H9 (cell line): ENCODE measurements around the gene TRAPPC2L. TPM values are rescaled to one million over a fixed set of nuclear protein-coding genes. Genes with fewer than 3 reads are reported as not detected.

Experiments
- DNase-seq: peaks from one replicate; pipeline ENCODE4 v3.0.0-alpha.2; 2017
- H2AFZ ChIP-seq: one replicate; pipeline ENCODE4 v1.6.1; 2013; ENCODE audit warnings: mild to moderate bottlenecking, low read length, control low read depth, moderate library complexity
- H2AK5ac ChIP-seq: 2 replicates; pipeline ENCODE4 v1.6.1; 2013; ENCODE audit warnings: low read length, control low read depth, mixed read lengths; ENCODE audit not compliant: insufficient read length
- H2BK120ac ChIP-seq: one replicate; pipeline ENCODE4 v1.6.1; 2013; ENCODE audit warnings: low read depth, mild to moderate bottlenecking, low read length, control low read depth, inconsistent platforms; ENCODE audit not compliant: poor library complexity, severe bottlenecking
- H2BK12ac ChIP-seq: 2 replicates; pipeline ENCODE4 v1.6.1; 2013; ENCODE audit warnings: low read length, control low read depth, mixed read lengths, low read depth; ENCODE audit not compliant: insufficient read length
- H2BK15ac ChIP-seq: 2 replicates; pipeline ENCODE4 v1.6.1; 2013; ENCODE audit warnings: low read depth, low read length, control low read depth
- H2BK20ac ChIP-seq: one replicate; pipeline ENCODE4 v1.6.1; 2013; ENCODE audit warnings: low read depth, mild to moderate bottlenecking, low read length, control low read depth, inconsistent platforms; ENCODE audit not compliant: poor library complexity, severe bottlenecking
- H2BK5ac ChIP-seq: 2 replicates; pipeline ENCODE4 v1.6.1; 2013; ENCODE audit warnings: low read length, control low read depth, mixed read lengths; ENCODE audit not compliant: insufficient read length
- H3K14ac ChIP-seq: 2 replicates; pipeline ENCODE4 v1.6.1; 2013; ENCODE audit warnings: low read length, control low read depth; ENCODE audit not compliant: insufficient read depth
- H3K18ac ChIP-seq: 2 replicates; pipeline ENCODE4 v1.6.1; 2013; ENCODE audit warnings: low read depth, mild to moderate bottlenecking, mixed read lengths, low read length, control low read depth; ENCODE audit not compliant: insufficient read length
- H3K23ac ChIP-seq: 2 replicates; pipeline ENCODE4 v1.6.1; 2013; ENCODE audit warnings: low read length, control low read depth, mixed read lengths, low read depth; ENCODE audit not compliant: insufficient read length
- H3K23me2 ChIP-seq: 2 replicates; pipeline ENCODE4 v1.6.1; 2013; ENCODE audit warnings: low read depth, mild to moderate bottlenecking, mixed read lengths, low read length, control low read depth; ENCODE audit not compliant: insufficient read length, poor library complexity, severe bottlenecking
- H3K27ac ChIP-seq: 2 replicates; pipeline ENCODE4 v1.5.1; 2013; ENCODE audit warnings: low read length, control low read depth, mixed read lengths, low read depth; ENCODE audit not compliant: insufficient read length
- H3K27me3 ChIP-seq: 2 replicates; pipeline ENCODE4 v1.6.1; 2013; ENCODE audit warnings: low read length, control low read depth, inconsistent platforms; ENCODE audit not compliant: insufficient read depth
- H3K4ac ChIP-seq: 2 replicates; pipeline ENCODE4 v1.6.1; 2013; ENCODE audit warnings: low read depth, mild to moderate bottlenecking, control low read depth, inconsistent platforms, low read length, moderate library complexity
- H3K4me1 ChIP-seq: 2 replicates; pipeline ENCODE4 v1.6.1; 2013; ENCODE audit warnings: low read length, control low read depth, inconsistent platforms; ENCODE audit not compliant: insufficient read depth
- H3K4me2 ChIP-seq: 2 replicates; pipeline ENCODE4 v1.6.1; 2013; ENCODE audit warnings: low read length, control low read depth, mixed read lengths; ENCODE audit not compliant: insufficient read length, insufficient read depth
- H3K56ac ChIP-seq: 2 replicates; pipeline ENCODE4 v1.6.1; 2013; ENCODE audit warnings: low read depth, mild to moderate bottlenecking, mixed read lengths, low read length, control low read depth; ENCODE audit not compliant: insufficient read length
- H3K79me1 ChIP-seq: 2 replicates; pipeline ENCODE4 v1.6.1; 2013; ENCODE audit warnings: low read depth, mild to moderate bottlenecking, moderate library complexity, low read length, control low read depth, inconsistent platforms; ENCODE audit not compliant: insufficient read depth, poor library complexity, severe bottlenecking
- H3K79me2 ChIP-seq: 2 replicates; pipeline ENCODE4 v1.6.1; 2013; ENCODE audit warnings: low read length, control low read depth, inconsistent platforms; ENCODE audit not compliant: insufficient read depth
- H3K9ac ChIP-seq: 2 replicates; pipeline ENCODE4 v1.6.1; 2013; ENCODE audit warnings: low read length, control low read depth, mixed read lengths; ENCODE audit not compliant: insufficient read length; ENCODE audit errors: extremely low read depth
- H3K9me3 ChIP-seq: one replicate; pipeline ENCODE4 v1.6.1; 2013; ENCODE audit warnings: low read depth, low read length, inconsistent platforms; ENCODE audit not compliant: control insufficient read depth
- H3T11ph ChIP-seq: one replicate; pipeline ENCODE4 v1.6.1; 2013; ENCODE audit warnings: mild to moderate bottlenecking, low read length, control low read depth, inconsistent platforms
- H4K20me1 ChIP-seq: one replicate; pipeline ENCODE4 v1.6.1; 2013; ENCODE audit not compliant: control insufficient read depth, insufficient read length, insufficient read depth
- H4K5ac ChIP-seq: 2 replicates; pipeline ENCODE4 v1.6.1; 2013; ENCODE audit warnings: low read depth, mild to moderate bottlenecking, mixed read lengths, low read length, control low read depth; ENCODE audit not compliant: insufficient read length
- H4K8ac ChIP-seq: replicated peaks from 2 replicates; pipeline ENCODE4 v1.6.1; 2013; ENCODE audit warnings: low read length, control low read depth, mixed read lengths, low read depth; ENCODE audit not compliant: insufficient read length
- H4K91ac ChIP-seq: 2 replicates; pipeline ENCODE4 v1.6.1; 2013; ENCODE audit warnings: low read depth, mild to moderate bottlenecking, moderate library complexity, mixed read lengths, low read length, control low read depth; ENCODE audit not compliant: insufficient read length
- H3K27ac Mint-ChIP-seq, 3 experiments: 2 replicates in 2 of 3; 3 replicates in 1 of 3; pipeline ENCODE4 v1.8.0; 2020 to 2021; ENCODE audit warnings: mixed read lengths in 3 of 3, mild to moderate bottlenecking in 1 of 3, moderate library complexity in 1 of 3
- H3K27me3 Mint-ChIP-seq: 2 replicates; pipeline ENCODE4 v1.8.0; 2021; ENCODE audit warnings: low read depth, mild to moderate bottlenecking, moderate library complexity, mixed read lengths
- H3K36me3 Mint-ChIP-seq, 3 experiments: 2 replicates in 2 of 3; 3 replicates in 1 of 3; pipeline ENCODE4 v1.8.0; 2020 to 2021; ENCODE audit warnings: low read depth in 3 of 3, mixed read lengths in 3 of 3; ENCODE audit not compliant: insufficient read depth in 1 of 3
- H3K4me1 Mint-ChIP-seq, 2 experiments: 2 replicates each; pipeline ENCODE4 v1.8.0; 2020; ENCODE audit warnings: mixed read lengths in 2 of 2
- H3K4me3 Mint-ChIP-seq, 2 experiments: 2 replicates in 1 of 2; 3 replicates in 1 of 2; pipeline ENCODE4 v1.8.0; 2020 to 2021; ENCODE audit warnings: mild to moderate bottlenecking in 2 of 2, mixed read lengths in 2 of 2, moderate library complexity in 1 of 2
- H3K9me3 Mint-ChIP-seq, 2 experiments: 2 replicates in 1 of 2; 3 replicates in 1 of 2; pipeline ENCODE4 v1.8.0; 2020; ENCODE audit warnings: mild to moderate bottlenecking in 2 of 2, mixed read lengths in 2 of 2, moderate library complexity in 1 of 2
- CTCF ChIP-seq: fragments of 200-600 bp; sonication (generic); conservative IDR thresholded peaks from 3 replicates; pipeline ENCODE4 v1.8.0; 2021; ENCODE audit warnings: antibody characterized with exemption, mild to moderate bottlenecking
- WGBS: extraction: QIAGEN DNeasy Blood & Tissue Kit; methylation state at CpG from one replicate; pipeline ENCODE4 v1.1.7; 2013; ENCODE audit warnings: missing lambda C conversion rate, low lambda C conversion rate, mixed read lengths; ENCODE audit not compliant: insufficient read length; ENCODE audit errors: extremely low coverage; 5-methylcytosine and 5-hydroxymethylcytosine counted together
- total RNA-seq: library from RNA; stranded (reverse); gene quantifications from 2 replicates; pipeline ENCODE4 v1.2.1, GENCODE V29; 2021

The TRAPPC2L gene
- total RNA-seq, 1 experiment from 2014 or later, result 90.3 TPM

- no peak overlapping the region for H2BK12ac ChIP-seq
- Mint-ChIP-seq H3K36me3 (peaks cover 1 to 8% (median 6%) of the 10 kb centered on the region in 3 experiments; a peak in 3 of 7 replicates), H3K4me3 (no peak overlapping the region; a peak in 1 of 5 replicates), H3K4me1 (no peaks in the 10 kb centered on the region), H3K9me3 (no peaks in the 10 kb centered on the region), H3K27me3 (no peaks in the 10 kb centered on the region), H3K27ac (no peak overlapping the region)
- H2BK5ac ChIP-seq, result no peak overlapping the region
- H3K79me2 ChIP-seq, result no peaks in the 10 kb centered on the region
- no peak overlapping the region for H4K5ac ChIP-seq
- H4K8ac ChIP-seq, result no peak overlapping the region
- H3K14ac ChIP-seq, result no peak overlapping the region
- H3K4me1 ChIP-seq, result no peaks in the 10 kb centered on the region
- H3K56ac ChIP-seq, result no peak overlapping the region
- H3K23ac ChIP-seq, result no peak overlapping the region
- H2BK15ac ChIP-seq, result no peak overlapping the region
- H3K9me3 ChIP-seq, result no peaks in the 10 kb centered on the region
- H3K9ac ChIP-seq, result no peak overlapping the region
- no peaks in the 10 kb centered on the region for H4K20me1 ChIP-seq
- no peaks in the 10 kb centered on the region for H3K23me2 ChIP-seq
- no peak for TF ChIP-seq CTCF
- H3K4ac ChIP-seq, result no peak overlapping the region
- no peak overlapping the region for H2AFZ ChIP-seq
- H3K27ac ChIP-seq, result no peak overlapping the region
- DNase-seq, result no peak
- no peak overlapping the region for H2BK120ac ChIP-seq
- H3K27me3 ChIP-seq, result no peaks in the 10 kb centered on the region
- no peak overlapping the region for H3T11ph ChIP-seq
- H2BK20ac ChIP-seq, result no peak overlapping the region
- no CpG with 5 or more reads among the region's 33 CpGs for whole genome bisulfite sequencing
- H4K91ac ChIP-seq, result no peak overlapping the region
- H2AK5ac ChIP-seq, result no peak overlapping the region
- no peaks in the 10 kb centered on the region for H3K79me1 ChIP-seq
- H3K18ac ChIP-seq, result no peak overlapping the region
- no peak overlapping the region for H3K4me2 ChIP-seq
Measured at GRCh38 chr16:88824256-88825077, 32.5 kb upstream of the TRAPPC2L start.
